PC-3 (cell line): ENCODE measurements around the gene NPIPB6. TPM values are rescaled to one million over a fixed set of nuclear protein-coding genes. Genes with fewer than 3 reads are reported as not detected.

ENCODE experiments used
- ATAC-seq: fragments of 200-7000 bp; cut with Tn5 transposase; 2 replicates; pipeline ENCODE4 v1.9.1; 2020; ENCODE audit warnings: mild to moderate bottlenecking, moderate library complexity
- BruUV-seq: library from RNA; stranded (reverse); fragments of 400-500 nt; replicated peaks from 2 replicates; lab custom pipeline; 2021; lab: Mats Ljungman, UMichigan
- CTCF ChIA-PET: fragments of 300-600 bp; sonication (Branson Sonifier 250); formaldehyde crosslinking; loops from one replicate; lab custom pipeline; 2022; ENCODE audit warnings: antibody characterized with exemption; lab: Charles Lee
- POLR2A ChIA-PET: fragments of 300-600 bp; sonication (Branson Sonifier 250); formaldehyde crosslinking; loops from one replicate; lab custom pipeline; 2022; ENCODE audit warnings: antibody characterized with exemption; ENCODE audit not compliant: unreplicated experiment; lab: Charles Lee
- DNase-seq: peaks from one replicate; pipeline ENCODE4 v3.0.0-alpha.2; 2015
- H2AFZ ChIP-seq: fragments of 300-600 bp; sonication (generic); 2 replicates; pipeline ENCODE4 v1.6.0; 2016; ENCODE audit warnings: antibody characterized with exemption, low read length
- H3F3A ChIP-seq: fragments of 300-600 bp; sonication (generic); one replicate; pipeline ENCODE4 v1.6.0; 2017; ENCODE audit warnings: antibody characterized with exemption, low read length, control low read depth, mild to moderate bottlenecking; ENCODE audit not compliant: unreplicated experiment
- H3K27ac ChIP-seq: fragments of 300-600 bp; sonication (generic); 2 replicates; pipeline ENCODE4 v1.5.1; 2016; ENCODE audit warnings: mild to moderate bottlenecking, low read length
- H3K27me3 ChIP-seq: fragments of 300-600 bp; sonication (generic); 2 replicates; pipeline ENCODE4 v1.6.1; 2016; ENCODE audit warnings: low read length, mixed read lengths
- H3K36me3 ChIP-seq: fragments of 300-600 bp; sonication (generic); 2 replicates; pipeline ENCODE4 v1.6.1; 2016; ENCODE audit warnings: low read depth, mixed run types, low read length, mixed read lengths
- H3K4me1 ChIP-seq: fragments of 300-600 bp; sonication (generic); 2 replicates; pipeline ENCODE4 v1.5.1; 2016; ENCODE audit warnings: low read length; ENCODE audit not compliant: insufficient read depth
- H3K4me2 ChIP-seq: fragments of 300-600 bp; sonication (generic); 2 replicates; pipeline ENCODE4 v1.6.0; 2016; ENCODE audit warnings: low read length
- H3K4me3 ChIP-seq: fragments of 300-600 bp; sonication (generic); 2 replicates; pipeline ENCODE4 v1.5.1; 2016; ENCODE audit warnings: mild to moderate bottlenecking, low read length, mixed read lengths
- H3K79me2 ChIP-seq: fragments of 300-600 bp; sonication (generic); 2 replicates; pipeline ENCODE4 v1.6.1; 2017; ENCODE audit warnings: low read length, mixed read lengths
- H3K9ac ChIP-seq: fragments of 300-600 bp; sonication (generic); 2 replicates; pipeline ENCODE4 v1.6.0; 2016; ENCODE audit warnings: mild to moderate bottlenecking, low read length
- H3K9me2 ChIP-seq: fragments of 300-600 bp; sonication (generic); replicated peaks from 2 replicates; pipeline ENCODE4 v1.6.1; 2016; ENCODE audit warnings: mixed run types, low read length, mixed read lengths
- H3K9me3 ChIP-seq: fragments of 300-600 bp; sonication (generic); 2 replicates; pipeline ENCODE4 v1.6.1; 2016; ENCODE audit warnings: low read length, mixed read lengths
- H4K20me1 ChIP-seq: fragments of 300-600 bp; sonication (generic); 2 replicates; pipeline ENCODE4 v1.6.1; 2016; ENCODE audit warnings: low read length, mixed read lengths
- CTCF ChIP-seq: fragments of 300-600 bp; sonication (generic); conservative IDR thresholded peaks from 2 replicates; pipeline ENCODE4 v1.5.1; 2017; ENCODE audit warnings: antibody characterized with exemption, low read depth, mild to moderate bottlenecking, low read length
- EZH2 ChIP-seq: fragments of 300-600 bp; sonication (generic); IDR thresholded peaks from one replicate; pipeline ENCODE4 v1.6.1; 2017; ENCODE audit warnings: antibody characterized with exemption, mild to moderate bottlenecking, low read length; ENCODE audit not compliant: unreplicated experiment
- EZH2phosphoT487 ChIP-seq: fragments of 300-600 bp; sonication (generic); IDR thresholded peaks from 2 replicates; pipeline ENCODE4 v1.6.1; 2018; ENCODE audit warnings: mild to moderate bottlenecking, antibody characterized with exemption, low read length, borderline replicate concordance
- intact Hi-C: fragments of 100-400 bp; cut with micrococcal nuclease; formaldehyde crosslinking; loops from 2 replicates; pipeline ENCODE4 v1.9.0; 2023
- total RNA-seq: library from RNA; depleted of rRNA; stranded (reverse); fragments of >200 nt; gene quantifications from 2 replicates; pipeline ENCODE4 v1.2.3, GENCODE V29; 2014

Gene NPIPB6
- total RNA-seq, 1 experiment from 2014 or later = 2.5 TPM

GRCh38 chr16:28307936-28308335 is 55.4 kb downstream of the NPIPB6 start:
- Histone ChIP-seq H3K27me3 (no peaks in the 10 kb centered on the region), H3K9ac (no peak overlapping the region), H2AFZ (no peak overlapping the region), H3K9me2 (no peaks in the 10 kb centered on the region), H3F3A (no peaks in the 10 kb centered on the region), H3K79me2 (no peaks in the 10 kb centered on the region), H3K4me1 (no peaks in the 10 kb centered on the region), H3K4me3 (no peak overlapping the region), H4K20me1 (no peaks in the 10 kb centered on the region), H3K4me2 (no peak overlapping the region), H3K36me3 (no peaks in the 10 kb centered on the region), H3K9me3 (no peaks in the 10 kb centered on the region), H3K27ac (no peak overlapping the region)
- ATAC-seq (no peak), DNase-seq (no peak)
- intact Hi-C loops = no loop called here
- TF ChIP-seq EZH2 (no peak), EZH2phosphoT487 (no peak), CTCF (no peak)
- BruUV-seq = no TSS peak
- CTCF ChIA-PET = no interaction called here
- POLR2A ChIA-PET = no interaction called here

DNA sequence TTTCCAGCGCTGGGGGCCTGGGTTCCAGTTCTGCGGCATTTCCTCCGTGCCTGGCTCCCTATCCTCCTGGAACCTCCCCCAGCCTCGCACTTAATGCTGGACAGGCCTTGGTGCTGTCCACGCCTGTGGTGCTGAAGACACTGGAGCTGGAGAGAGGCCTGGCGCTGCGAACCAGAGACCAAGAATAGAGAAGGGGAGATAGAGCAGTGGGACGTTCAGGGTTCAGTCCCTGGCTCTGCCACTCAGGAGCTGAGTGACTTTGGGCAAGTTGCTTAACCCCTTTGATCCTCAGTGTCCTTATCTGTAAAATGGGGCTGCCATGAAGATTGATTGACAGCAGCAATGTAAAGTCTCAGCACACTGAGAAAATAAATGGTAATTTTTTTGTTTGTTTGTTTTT is 59.1 kb downstream of the NPIPB6 start:
- Histone ChIP-seq H3K36me3 (no peaks in the 10 kb centered on the region), H3K4me2 (no peak overlapping the region), H4K20me1 (no peaks in the 10 kb centered on the region), H3F3A (no peaks in the 10 kb centered on the region), H2AFZ (no peak overlapping the region), H3K27ac (no peak overlapping the region), H3K4me3 (no peak overlapping the region), H3K9ac (no peak overlapping the region), H3K9me3 (no peaks in the 10 kb centered on the region), H3K27me3 (no peaks in the 10 kb centered on the region), H3K79me2 (no peaks in the 10 kb centered on the region), H3K9me2 (no peaks in the 10 kb centered on the region), H3K4me1 (no peaks in the 10 kb centered on the region)
- ChIA-PET POLR2A (no interaction called here), CTCF (no interaction called here)
- intact Hi-C loops = no loop called here
- no peak for ATAC-seq
- no TSS peak for BruUV-seq
- TF ChIP-seq CTCF (no peak), EZH2 (no peak), EZH2phosphoT487 (no peak)
- peak; percentile 30 for DNase-seq

GRCh38 chr16:28303132-28303531 is 60.2 kb downstream of the NPIPB6 start:
- Histone ChIP-seq H3K36me3 (no peaks in the 10 kb centered on the region), H3K4me1 (no peaks in the 10 kb centered on the region), H3K9ac (no peak overlapping the region), H3K4me3 (no peak overlapping the region), H3K9me2 (no peaks in the 10 kb centered on the region), H3K27ac (no peak overlapping the region), H3K9me3 (no peaks in the 10 kb centered on the region), H3K79me2 (no peaks in the 10 kb centered on the region), H3K27me3 (no peaks in the 10 kb centered on the region), H3K4me2 (no peak overlapping the region), H2AFZ (no peak overlapping the region), H3F3A (no peaks in the 10 kb centered on the region), H4K20me1 (no peaks in the 10 kb centered on the region)
- no peak for TF ChIP-seq CTCF
- TF ChIP-seq EZH2phosphoT487 = no peak
- no peak for TF ChIP-seq EZH2
- CTCF ChIA-PET = no interaction called here
- no peak for DNase-seq
- POLR2A ChIA-PET = no interaction called here
- no TSS peak for BruUV-seq
- intact Hi-C loops = no loop called here
- no peak for ATAC-seq
